ENCODE data around the gene ICA1L. TPM values are rescaled to one million over a fixed set of nuclear protein-coding genes. Genes with fewer than 3 reads are reported as not detected.

The ICA1L gene
- total RNA-seq, 3 donors from 2014 or later = 9.5 to 14.5 (median 14.4) TPM

DNA sequence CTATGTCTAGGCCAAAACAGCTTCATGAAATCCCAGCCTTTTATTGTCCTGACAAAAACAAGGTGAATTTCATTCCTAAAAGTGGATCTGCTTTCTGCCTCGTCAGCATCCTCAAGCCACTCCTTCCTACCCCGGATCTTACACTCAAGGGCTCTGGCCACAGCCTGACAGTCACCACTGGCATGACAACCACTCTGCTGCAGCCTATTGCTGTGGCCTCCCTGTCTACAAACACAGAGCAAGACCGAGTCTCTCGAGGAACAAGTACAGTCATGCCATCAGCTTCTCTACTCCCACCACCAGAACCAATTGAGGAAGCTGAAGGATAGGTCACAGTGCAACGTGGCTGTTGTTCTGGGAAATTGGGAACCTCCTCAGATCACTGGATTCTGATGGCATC is 106.1 kb downstream of the ICA1L start:
- TF ChIP-seq, protein P1, sequence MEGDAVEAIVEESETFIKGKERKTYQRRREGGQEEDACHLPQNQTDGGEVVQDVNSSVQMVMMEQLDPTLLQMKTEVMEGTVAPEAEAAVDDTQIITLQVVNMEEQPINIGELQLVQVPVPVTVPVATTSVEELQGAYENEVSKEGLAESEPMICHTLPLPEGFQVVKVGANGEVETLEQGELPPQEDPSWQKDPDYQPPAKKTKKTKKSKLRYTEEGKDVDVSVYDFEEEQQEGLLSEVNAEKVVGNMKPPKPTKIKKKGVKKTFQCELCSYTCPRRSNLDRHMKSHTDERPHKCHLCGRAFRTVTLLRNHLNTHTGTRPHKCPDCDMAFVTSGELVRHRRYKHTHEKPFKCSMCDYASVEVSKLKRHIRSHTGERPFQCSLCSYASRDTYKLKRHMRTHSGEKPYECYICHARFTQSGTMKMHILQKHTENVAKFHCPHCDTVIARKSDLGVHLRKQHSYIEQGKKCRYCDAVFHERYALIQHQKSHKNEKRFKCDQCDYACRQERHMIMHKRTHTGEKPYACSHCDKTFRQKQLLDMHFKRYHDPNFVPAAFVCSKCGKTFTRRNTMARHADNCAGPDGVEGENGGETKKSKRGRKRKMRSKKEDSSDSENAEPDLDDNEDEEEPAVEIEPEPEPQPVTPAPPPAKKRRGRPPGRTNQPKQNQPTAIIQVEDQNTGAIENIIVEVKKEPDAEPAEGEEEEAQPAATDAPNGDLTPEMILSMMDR (IDR thresholded peaks at IDR 0.05) = no peak
- TF ChIP-seq POLR2A (IDR thresholded peaks at IDR 0.05) (no peak), POLR2AphosphoS5 (IDR thresholded peaks at IDR 0.05) (no peak)
- Histone ChIP-seq H3K4me1 (no peaks in the 10 kb centered on the region), H3K9me3 (no peaks in the 10 kb centered on the region), H3K4me3 (no peak overlapping the region), H3K36me3 (no peaks in the 10 kb centered on the region), H3K27ac (no peak overlapping the region), H3K27me3 (no peaks in the 10 kb centered on the region)
- intact Hi-C loops (cut with DNase I; ENCODE audit: low total_unique reads) = no loop called here
- no peak for DNase-seq (ENCODE audit: low spot score in 2 of 2)

DNA sequence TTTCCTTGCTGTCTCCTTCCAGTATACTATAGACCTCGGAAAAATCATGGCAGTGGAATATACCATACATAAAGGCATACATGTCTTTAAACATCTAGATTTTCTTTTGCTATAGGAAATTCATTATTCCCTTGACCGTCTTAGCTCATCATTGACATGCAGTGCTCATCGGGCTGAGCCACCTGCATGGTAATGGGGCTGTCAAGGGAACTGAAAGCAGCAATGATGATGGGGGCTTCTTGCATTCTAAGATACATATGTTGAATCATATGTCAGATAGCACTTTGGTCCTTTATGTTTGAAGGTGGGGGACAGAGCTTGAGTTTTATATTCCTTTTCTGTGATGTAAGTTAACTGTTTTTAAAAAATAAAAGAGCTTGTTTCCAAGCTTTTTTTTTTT is 106.6 kb downstream of the ICA1L start:
- Histone ChIP-seq H3K4me1 (no peaks in the 10 kb centered on the region), H3K4me3 (no peak overlapping the region), H3K27ac (no peak overlapping the region), H3K9me3 (no peaks in the 10 kb centered on the region), H3K27me3 (no peaks in the 10 kb centered on the region), H3K36me3 (no peaks in the 10 kb centered on the region)
- DNase-seq (ENCODE audit: low spot score in 2 of 2) = no peak
- intact Hi-C loops (cut with DNase I; ENCODE audit: low total_unique reads) = no loop called here
- TF ChIP-seq, protein P1 (IDR thresholded peaks at IDR 0.05) = no peak
- TF ChIP-seq POLR2A (IDR thresholded peaks at IDR 0.05) (no peak), POLR2AphosphoS5 (IDR thresholded peaks at IDR 0.05) (no peak)

DNA sequence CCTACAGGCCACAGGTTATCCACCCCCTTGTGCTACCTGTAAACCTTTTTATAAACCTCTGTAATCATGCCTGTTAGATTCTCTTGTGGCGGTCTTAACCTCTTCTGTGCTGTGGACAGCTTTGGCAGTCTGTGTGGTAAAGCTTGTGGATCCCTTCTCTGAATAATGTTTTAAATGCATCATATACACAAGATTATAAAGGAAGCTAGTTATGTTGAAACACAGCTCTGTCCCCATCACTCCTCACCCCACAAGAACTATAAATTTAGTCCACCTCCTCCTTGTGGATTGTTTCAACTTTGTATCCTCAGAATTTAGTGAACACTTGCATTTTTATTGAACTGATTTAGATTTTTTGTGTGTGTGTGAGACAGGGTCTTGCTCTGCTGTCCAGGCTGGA is 107.7 kb downstream of the ICA1L start:
- TF ChIP-seq, protein P1 (IDR thresholded peaks at IDR 0.05) = no peak
- TF ChIP-seq POLR2AphosphoS5 (IDR thresholded peaks at IDR 0.05) = no peak
- no peak for TF ChIP-seq POLR2A (IDR thresholded peaks at IDR 0.05)
- H3K27me3 ChIP-seq = no peaks in the 10 kb centered on the region
- H3K4me3 ChIP-seq = no peak overlapping the region
- H3K4me1 ChIP-seq = no peaks in the 10 kb centered on the region
- intact Hi-C loops (cut with DNase I; ENCODE audit: low total_unique reads) = no loop called here
- H3K9me3 ChIP-seq = no peaks in the 10 kb centered on the region
- H3K27ac ChIP-seq = no peak overlapping the region
- H3K36me3 ChIP-seq = no peaks in the 10 kb centered on the region
- no peak for DNase-seq (ENCODE audit: low spot score in 2 of 2)

DNA sequence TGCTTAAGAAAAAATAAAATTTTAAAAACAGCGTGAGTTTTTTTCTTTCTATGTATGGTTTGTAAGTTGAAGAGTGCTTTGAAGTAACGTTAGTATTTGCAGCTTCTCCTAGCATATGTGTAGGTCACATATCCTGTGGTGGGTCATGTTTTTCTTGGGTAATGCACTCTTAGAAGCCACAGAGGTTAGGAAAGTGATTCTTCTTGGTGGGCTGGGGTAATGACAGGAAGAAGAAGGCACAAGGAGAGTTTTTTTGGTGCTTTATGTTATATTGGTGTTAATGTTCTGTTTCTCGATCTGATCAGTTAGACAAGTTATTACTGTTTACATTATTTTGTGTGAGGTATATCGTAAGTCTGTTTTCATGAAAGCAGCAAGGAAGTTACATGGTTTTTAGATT is 109.0 kb downstream of the ICA1L start:
- no peaks in the 10 kb centered on the region for H3K36me3 ChIP-seq
- H3K9me3 ChIP-seq = no peaks in the 10 kb centered on the region
- H3K4me1 ChIP-seq = no peaks in the 10 kb centered on the region
- DNase-seq (ENCODE audit: low spot score in 2 of 2) = no peak
- H3K4me3 ChIP-seq = no peak overlapping the region
- H3K27me3 ChIP-seq = no peaks in the 10 kb centered on the region
- intact Hi-C loops (cut with DNase I; ENCODE audit: low total_unique reads) = no loop called here
- TF ChIP-seq POLR2A (IDR thresholded peaks at IDR 0.05) (no peak), POLR2AphosphoS5 (IDR thresholded peaks at IDR 0.05) (no peak)
- TF ChIP-seq, protein P1 (IDR thresholded peaks at IDR 0.05) = no peak
- H3K27ac ChIP-seq = no peak overlapping the region

DNA sequence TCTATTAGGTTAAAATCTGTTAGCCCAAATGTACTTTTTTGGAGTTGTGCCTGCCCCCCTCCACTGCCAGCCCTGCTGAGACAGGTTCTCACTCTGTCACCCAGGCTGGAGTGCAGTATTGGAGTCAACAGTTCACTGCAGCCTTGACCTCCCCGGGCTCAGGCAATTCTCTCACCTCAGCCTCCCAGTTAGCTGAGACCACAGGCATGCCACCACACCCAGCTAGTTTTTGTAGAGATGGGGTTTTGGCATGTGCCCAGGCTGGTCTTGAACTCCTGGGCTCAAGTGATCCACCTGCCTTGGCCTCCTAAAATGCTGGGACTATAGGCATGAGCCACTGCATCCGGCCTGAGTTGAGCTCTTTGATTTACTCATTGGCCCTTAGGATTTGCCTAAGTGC is 110.7 kb downstream of the ICA1L start:
- intact Hi-C loops (cut with DNase I; ENCODE audit: low total_unique reads) = no loop called here
- H3K27ac ChIP-seq = no peak overlapping the region
- H3K4me1 ChIP-seq = no peaks in the 10 kb centered on the region
- H3K36me3 ChIP-seq = no peaks in the 10 kb centered on the region
- no peak overlapping the region for H3K4me3 ChIP-seq
- H3K9me3 ChIP-seq = no peaks in the 10 kb centered on the region
- no peak for TF ChIP-seq POLR2AphosphoS5 (IDR thresholded peaks at IDR 0.05)
- no peak for TF ChIP-seq POLR2A (IDR thresholded peaks at IDR 0.05)
- TF ChIP-seq, protein P1 (IDR thresholded peaks at IDR 0.05) = no peak
- H3K27me3 ChIP-seq = no peaks in the 10 kb centered on the region
- no peak for DNase-seq (ENCODE audit: low spot score in 2 of 2)
